Measurements from ENCODE around the gene ZNF518A.

- TF ChIP-seq POLR2A (IDR thresholded peaks at IDR 0.05; ENCODE audit: low read length) (no peak), CTCF (IDR thresholded peaks at IDR 0.05) (no peak), SMC3 (IDR thresholded peaks at IDR 0.05) (no peak), TP53 (CRISPR knock-in tag; IDR thresholded peaks at IDR 0.05) (no peak), PBX3 (IDR thresholded peaks at IDR 0.05) (no peak), HDAC2 (IDR thresholded peaks at IDR 0.05) (no peak), MAX (IDR thresholded peaks at IDR 0.05) (no peak), KDM1A (IDR thresholded peaks at IDR 0.05; ENCODE audit: low read depth) (no peak), USF2 (IDR thresholded peaks at IDR 0.05) (no peak)
These were observed 33.1 kb upstream of the ZNF518A start for GRCh38 chr10:96096958-96097357.

All from A549 (cell line).